ENCODE results near the gene COL4A5. TPM values are rescaled to one million over a fixed set of nuclear protein-coding genes. Genes with fewer than 3 reads are reported as not detected.

Gene COL4A5
- total RNA-seq, 1 donor from 2014 or later, result 26.6 TPM

DNA sequence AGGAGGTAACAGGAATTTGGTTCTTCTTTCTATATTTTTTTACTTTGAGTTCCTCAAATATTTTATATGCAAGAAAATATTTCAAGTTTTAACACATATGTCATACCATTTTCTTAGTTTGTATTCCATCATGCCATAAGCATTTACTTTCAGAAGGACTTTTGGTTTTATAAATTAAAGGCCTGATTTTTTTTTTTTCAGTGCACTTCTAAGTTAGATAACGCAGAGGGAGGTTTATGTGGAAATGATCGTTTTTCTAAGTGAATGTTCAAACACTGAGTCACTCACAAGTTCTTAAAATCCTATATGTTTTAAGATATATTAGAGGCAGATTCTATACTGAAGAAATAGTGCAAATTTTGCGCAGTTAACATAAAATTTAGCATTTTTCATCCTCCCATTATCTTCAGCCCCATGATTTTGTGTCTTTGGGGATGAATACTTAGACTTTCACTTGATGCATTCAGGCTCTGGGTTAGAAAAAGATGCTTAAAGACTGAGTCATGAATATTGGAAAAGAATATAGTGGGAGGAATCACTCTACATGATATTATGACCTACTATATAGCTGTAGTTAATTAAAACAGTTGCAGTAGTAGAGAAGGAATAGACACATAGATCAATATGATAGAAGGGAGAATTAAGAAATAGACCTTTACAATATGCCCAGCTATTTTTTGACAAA lies 54.9 kb downstream of the COL4A5 start:
- no peak overlapping the region for H3K4me3 ChIP-seq
- no peak for ATAC-seq
- no peaks in the 10 kb centered on the region for H3K4me1 ChIP-seq
- intact Hi-C loops (cut with DNase I), result no loop called here
- DNase-seq, result no peak
- no peaks in the 10 kb centered on the region for H3K27me3 ChIP-seq
- H3K36me3 ChIP-seq, result no peaks in the 10 kb centered on the region
- no peaks in the 10 kb centered on the region for H3K9me3 ChIP-seq
- H3K27ac ChIP-seq, result no peak overlapping the region
- TF ChIP-seq, protein P1, sequence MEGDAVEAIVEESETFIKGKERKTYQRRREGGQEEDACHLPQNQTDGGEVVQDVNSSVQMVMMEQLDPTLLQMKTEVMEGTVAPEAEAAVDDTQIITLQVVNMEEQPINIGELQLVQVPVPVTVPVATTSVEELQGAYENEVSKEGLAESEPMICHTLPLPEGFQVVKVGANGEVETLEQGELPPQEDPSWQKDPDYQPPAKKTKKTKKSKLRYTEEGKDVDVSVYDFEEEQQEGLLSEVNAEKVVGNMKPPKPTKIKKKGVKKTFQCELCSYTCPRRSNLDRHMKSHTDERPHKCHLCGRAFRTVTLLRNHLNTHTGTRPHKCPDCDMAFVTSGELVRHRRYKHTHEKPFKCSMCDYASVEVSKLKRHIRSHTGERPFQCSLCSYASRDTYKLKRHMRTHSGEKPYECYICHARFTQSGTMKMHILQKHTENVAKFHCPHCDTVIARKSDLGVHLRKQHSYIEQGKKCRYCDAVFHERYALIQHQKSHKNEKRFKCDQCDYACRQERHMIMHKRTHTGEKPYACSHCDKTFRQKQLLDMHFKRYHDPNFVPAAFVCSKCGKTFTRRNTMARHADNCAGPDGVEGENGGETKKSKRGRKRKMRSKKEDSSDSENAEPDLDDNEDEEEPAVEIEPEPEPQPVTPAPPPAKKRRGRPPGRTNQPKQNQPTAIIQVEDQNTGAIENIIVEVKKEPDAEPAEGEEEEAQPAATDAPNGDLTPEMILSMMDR (IDR thresholded peaks at IDR 0.05), result no peak

DNA sequence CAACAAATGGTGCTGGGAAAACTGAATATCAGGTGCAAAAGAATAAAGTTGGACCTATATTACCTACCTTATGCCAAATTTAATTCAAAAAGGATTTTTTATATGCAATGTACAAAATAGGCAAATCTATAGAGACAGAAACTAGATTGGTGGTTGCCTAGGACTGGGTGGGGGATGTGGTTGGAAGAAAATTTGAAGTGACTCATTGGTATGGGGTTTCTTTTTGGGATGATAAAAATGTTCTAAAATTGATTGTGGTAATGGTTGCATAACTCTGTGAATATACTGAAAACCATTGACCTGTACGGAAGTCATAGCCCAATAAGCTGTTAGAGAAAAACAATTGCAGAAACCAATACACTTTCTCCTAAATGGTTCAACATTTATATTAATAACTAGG lies 72.1 kb downstream of the COL4A5 start:
- Histone ChIP-seq H3K27me3 (no peaks in the 10 kb centered on the region), H3K36me3 (no peaks in the 10 kb centered on the region), H3K9me3 (no peaks in the 10 kb centered on the region), H3K27ac (no peak overlapping the region), H3K4me1 (no peaks in the 10 kb centered on the region), H3K4me3 (no peak overlapping the region)
- ATAC-seq (no peak), DNase-seq (no peak)
- intact Hi-C loops (cut with DNase I), result no loop called here
- TF ChIP-seq, protein P1 (IDR thresholded peaks at IDR 0.05), result no peak

DNA sequence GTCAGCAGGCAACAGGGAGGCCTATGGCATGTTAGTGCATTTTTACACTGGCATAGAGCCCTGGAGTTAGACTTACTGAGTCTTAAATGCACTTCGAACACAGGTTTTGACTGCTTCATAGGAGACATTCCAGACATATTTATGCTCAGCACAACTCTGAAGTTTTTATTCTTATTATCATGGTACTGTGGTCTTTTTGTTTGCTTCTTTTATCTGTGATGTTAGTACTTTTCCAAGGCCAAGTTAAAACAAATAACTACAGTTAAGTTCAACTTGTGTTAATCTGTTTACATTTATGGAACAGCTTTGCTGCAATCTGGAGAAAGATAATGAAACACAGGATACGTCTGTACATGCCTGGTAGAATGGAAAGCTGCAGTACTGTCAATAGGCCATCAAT lies 76.5 kb downstream of the COL4A5 start:
- no peak for DNase-seq
- H3K4me1 ChIP-seq, result no peaks in the 10 kb centered on the region
- no peaks in the 10 kb centered on the region for H3K27me3 ChIP-seq
- H3K9me3 ChIP-seq, result no peaks in the 10 kb centered on the region
- H3K27ac ChIP-seq, result no peak overlapping the region
- no peaks in the 10 kb centered on the region for H3K36me3 ChIP-seq
- H3K4me3 ChIP-seq, result no peak overlapping the region
- ATAC-seq, result no peak
- TF ChIP-seq, protein P1 (IDR thresholded peaks at IDR 0.05), result no peak
- intact Hi-C loops (cut with DNase I), result no loop called here

DNA sequence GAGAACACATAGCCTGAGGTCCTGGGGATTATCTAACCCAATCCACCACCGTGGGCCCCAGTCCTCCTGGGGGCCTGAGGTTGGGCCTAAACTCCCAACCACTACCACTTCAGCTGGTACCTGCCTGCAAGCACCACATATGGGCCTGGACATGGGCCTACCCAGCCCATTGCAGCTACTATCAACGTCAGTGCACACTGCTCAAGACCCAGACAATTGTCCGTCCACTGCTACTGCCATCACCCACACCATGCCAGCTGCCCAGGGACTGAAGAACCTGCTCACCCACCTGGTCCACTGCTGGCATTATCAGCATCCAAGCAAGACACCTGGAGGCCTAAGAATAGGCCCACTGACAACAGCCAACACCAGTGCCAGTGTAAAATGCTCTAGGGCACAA lies 88.1 kb downstream of the COL4A5 start:
- no peaks in the 10 kb centered on the region for H3K27me3 ChIP-seq
- intact Hi-C loops (cut with DNase I), result no loop called here
- H3K4me3 ChIP-seq, result no peak overlapping the region
- no peak for DNase-seq
- no peaks in the 10 kb centered on the region for H3K9me3 ChIP-seq
- H3K27ac ChIP-seq, result no peak overlapping the region
- TF ChIP-seq, protein P1 (IDR thresholded peaks at IDR 0.05), result no peak
- no peaks in the 10 kb centered on the region for H3K36me3 ChIP-seq
- no peaks in the 10 kb centered on the region for H3K4me1 ChIP-seq
- no peak for ATAC-seq

DNA sequence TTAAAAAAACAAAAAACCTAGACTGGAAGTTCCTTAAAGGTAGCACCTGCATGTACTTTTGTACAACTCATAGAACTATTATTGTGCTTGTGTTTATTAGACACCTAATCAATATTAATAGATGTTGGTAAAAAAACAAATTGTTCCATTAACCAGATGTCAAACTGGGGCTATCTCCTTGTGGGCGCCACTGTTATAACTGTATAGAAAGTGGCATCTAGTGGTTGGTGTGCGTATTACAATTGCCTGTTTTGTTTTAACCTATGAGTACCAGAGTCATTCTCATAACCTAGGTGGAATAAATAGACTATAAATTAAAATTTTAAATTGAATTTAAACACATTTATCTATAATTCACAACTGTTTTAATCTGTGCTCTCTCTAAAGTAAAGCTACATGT lies 97.4 kb downstream of the COL4A5 start:
- H3K27ac ChIP-seq, result no peak overlapping the region
- no peaks in the 10 kb centered on the region for H3K9me3 ChIP-seq
- TF ChIP-seq, protein P1 (IDR thresholded peaks at IDR 0.05), result peak; percentile 54
- no peaks in the 10 kb centered on the region for H3K27me3 ChIP-seq
- H3K4me1 ChIP-seq, result no peaks in the 10 kb centered on the region
- no peak overlapping the region for H3K4me3 ChIP-seq
- ATAC-seq (peak; percentile 68), DNase-seq (no peak)
- intact Hi-C loops (cut with DNase I), result no loop called here
- H3K36me3 ChIP-seq, result no peaks in the 10 kb centered on the region

DNA sequence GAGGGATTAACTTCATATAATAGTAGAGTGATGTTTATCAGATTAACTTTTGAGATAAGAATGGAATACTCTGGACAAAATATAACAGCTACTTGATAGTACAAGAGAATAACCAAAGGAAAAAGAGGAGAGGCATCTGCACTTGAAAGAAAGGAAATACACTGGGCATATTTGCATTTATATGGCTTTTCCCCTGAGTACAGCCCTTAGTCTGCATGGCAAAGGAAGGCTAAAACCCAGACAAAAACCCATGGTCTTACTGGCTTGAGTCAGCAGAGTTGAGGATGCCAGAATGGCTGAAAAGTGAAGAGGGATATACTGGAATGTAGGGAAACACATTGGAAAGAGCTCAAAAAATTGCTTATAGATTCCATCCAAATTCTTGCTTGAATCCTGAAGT lies 101.6 kb downstream of the COL4A5 start:
- Histone ChIP-seq H3K27me3 (no peaks in the 10 kb centered on the region), H3K9me3 (no peaks in the 10 kb centered on the region), H3K4me3 (no peak overlapping the region), H3K4me1 (no peaks in the 10 kb centered on the region), H3K36me3 (no peaks in the 10 kb centered on the region), H3K27ac (no peak overlapping the region)
- TF ChIP-seq, protein P1 (IDR thresholded peaks at IDR 0.05), result no peak
- intact Hi-C loops (cut with DNase I), result no loop called here
- no peak for DNase-seq
- ATAC-seq, result no peak
